Uterus (tissue), 4 donors: ENCODE measurements around the gene AMN. TPM values are rescaled to one million over a fixed set of nuclear protein-coding genes. Genes with fewer than 3 reads are reported as not detected.

ENCODE experiments used
- DNase-seq, 2 donors: peaks; one replicate each; pipeline ENCODE4 v3.0.0-alpha.2; 2019 to 2020
- H3K27ac ChIP-seq, 2 donors: fragments of 200-600 bp; sonication (generic); 1 replicate in 1 of 2; 2 replicates in 1 of 2; pipeline ENCODE4 v1.5.1; 2016 to 2018
- H3K27me3 ChIP-seq, 2 donors: fragments of 200-600 bp; sonication (generic); one replicate each; pipeline ENCODE4 v1.5.1; 2018 to 2019; ENCODE audit warnings: control low read depth in 1 of 2
- H3K36me3 ChIP-seq, 2 donors: fragments of 200-600 bp; sonication (generic); one replicate each; pipeline ENCODE4 v1.5.1; 2019; ENCODE audit warnings: control low read depth in 1 of 2
- H3K4me1 ChIP-seq, 2 donors: fragments of 200-600 bp; sonication (generic); one replicate each; pipeline ENCODE4 v1.5.1; 2018 to 2019; ENCODE audit warnings: control low read depth in 1 of 2
- H3K4me3 ChIP-seq, 2 donors: fragments of 200-600 bp; sonication (generic); 1 replicate in 1 of 2; 2 replicates in 1 of 2; pipeline ENCODE4 v1.5.1; 2018 to 2019; ENCODE audit warnings: mild to moderate bottlenecking in 1 of 2
- H3K9me3 ChIP-seq, 2 donors: fragments of 200-600 bp; sonication (generic); one replicate each; pipeline ENCODE4 v1.5.1; 2019; ENCODE audit warnings: control low read depth in 1 of 2
- POLR2A ChIP-seq, 2 donors: fragments of 450-650 bp; IDR thresholded peaks; one replicate each; pipeline ENCODE4 v1.6.1; 2016; ENCODE audit warnings: antibody characterized with exemption in 2 of 2, mild to moderate bottlenecking in 1 of 2, moderate library complexity in 1 of 2
- intact Hi-C: fragments of 100-400 bp; cut with DNase I; formaldehyde crosslinking; loops from one replicate; pipeline ENCODE4 v1.15.1; 2023; ENCODE audit warnings: low total_unique reads
- total RNA-seq, 4 donors: library from RNA; depleted of rRNA in 3 of 4; stranded (reverse); fragments of >200 nt in 3 of 4; gene quantifications; one replicate each; pipeline versions ENCODE4 v1.1.0 to v1.2.4, GENCODE V29; 2014 to 2023
- TF ChIP-seq, protein P1 (sequence below), 4 experiments: fragments of 200-600 bp in 2 of 4; fragments of 450-650 bp in 2 of 4; sonication (generic) in 2 of 4; IDR thresholded peaks; one replicate each; pipeline ENCODE4 v1.5.1; 2016 to 2019; ENCODE audit warnings: antibody characterized with exemption in 4 of 4, mild to moderate bottlenecking in 2 of 4, moderate library complexity in 1 of 4
- donor health status: DM: yes; HTN: yes; CAD: no.

AMN gene
- total RNA-seq, 4 donors from 2014 or later, result 0.69 to 2.9 TPM; not detected in 2

DNA sequence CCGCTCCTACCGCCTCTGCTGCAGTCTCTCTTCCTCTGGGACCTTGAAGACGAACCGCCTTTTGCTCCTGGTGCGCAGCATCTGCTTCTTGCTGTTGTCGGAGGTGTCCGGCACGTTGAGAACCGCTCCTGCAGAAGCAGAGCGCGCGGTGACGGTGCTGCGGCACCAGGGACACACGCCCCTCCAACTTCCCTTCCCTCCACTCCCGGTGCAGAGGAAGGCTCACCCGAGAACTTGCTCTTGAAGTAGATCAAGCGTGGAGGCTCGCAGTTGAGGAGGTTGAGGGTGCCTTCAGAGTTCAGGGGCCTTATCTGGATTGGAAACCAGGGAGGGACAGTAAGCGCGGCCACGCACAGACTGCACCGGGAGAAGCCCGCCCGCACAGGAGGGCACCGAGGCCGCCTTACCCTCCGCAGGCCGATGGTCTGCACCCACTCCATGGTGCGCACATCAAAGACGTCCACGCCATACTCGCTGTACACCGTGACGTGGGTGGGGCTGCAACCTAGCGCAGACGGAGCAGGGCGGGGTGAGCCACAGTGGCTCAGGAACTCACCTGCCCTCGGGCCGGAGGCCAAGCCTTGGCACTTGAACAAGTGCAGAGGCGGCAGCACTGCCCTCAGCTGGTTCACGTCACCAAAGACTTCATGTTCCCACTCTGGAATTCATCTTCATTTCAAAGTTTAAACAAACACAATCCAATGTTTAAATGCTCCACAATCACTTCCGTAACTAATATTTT is 17.5 kb downstream of the AMN start:
- H3K27ac ChIP-seq, result no peak overlapping the region
- intact Hi-C loops, result no loop called here
- no peaks in the 10 kb centered on the region for H3K36me3 ChIP-seq
- no peak for DNase-seq
- H3K4me1 ChIP-seq, result no peaks in the 10 kb centered on the region
- no peaks in the 10 kb centered on the region for H3K27me3 ChIP-seq
- H3K9me3 ChIP-seq, result no peaks in the 10 kb centered on the region
- no peak overlapping the region for H3K4me3 ChIP-seq
- no peak for TF ChIP-seq POLR2A (IDR thresholded peaks at IDR 0.05)
- TF ChIP-seq, protein P1, sequence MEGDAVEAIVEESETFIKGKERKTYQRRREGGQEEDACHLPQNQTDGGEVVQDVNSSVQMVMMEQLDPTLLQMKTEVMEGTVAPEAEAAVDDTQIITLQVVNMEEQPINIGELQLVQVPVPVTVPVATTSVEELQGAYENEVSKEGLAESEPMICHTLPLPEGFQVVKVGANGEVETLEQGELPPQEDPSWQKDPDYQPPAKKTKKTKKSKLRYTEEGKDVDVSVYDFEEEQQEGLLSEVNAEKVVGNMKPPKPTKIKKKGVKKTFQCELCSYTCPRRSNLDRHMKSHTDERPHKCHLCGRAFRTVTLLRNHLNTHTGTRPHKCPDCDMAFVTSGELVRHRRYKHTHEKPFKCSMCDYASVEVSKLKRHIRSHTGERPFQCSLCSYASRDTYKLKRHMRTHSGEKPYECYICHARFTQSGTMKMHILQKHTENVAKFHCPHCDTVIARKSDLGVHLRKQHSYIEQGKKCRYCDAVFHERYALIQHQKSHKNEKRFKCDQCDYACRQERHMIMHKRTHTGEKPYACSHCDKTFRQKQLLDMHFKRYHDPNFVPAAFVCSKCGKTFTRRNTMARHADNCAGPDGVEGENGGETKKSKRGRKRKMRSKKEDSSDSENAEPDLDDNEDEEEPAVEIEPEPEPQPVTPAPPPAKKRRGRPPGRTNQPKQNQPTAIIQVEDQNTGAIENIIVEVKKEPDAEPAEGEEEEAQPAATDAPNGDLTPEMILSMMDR (IDR thresholded peaks at IDR 0.05), result no peak

DNA sequence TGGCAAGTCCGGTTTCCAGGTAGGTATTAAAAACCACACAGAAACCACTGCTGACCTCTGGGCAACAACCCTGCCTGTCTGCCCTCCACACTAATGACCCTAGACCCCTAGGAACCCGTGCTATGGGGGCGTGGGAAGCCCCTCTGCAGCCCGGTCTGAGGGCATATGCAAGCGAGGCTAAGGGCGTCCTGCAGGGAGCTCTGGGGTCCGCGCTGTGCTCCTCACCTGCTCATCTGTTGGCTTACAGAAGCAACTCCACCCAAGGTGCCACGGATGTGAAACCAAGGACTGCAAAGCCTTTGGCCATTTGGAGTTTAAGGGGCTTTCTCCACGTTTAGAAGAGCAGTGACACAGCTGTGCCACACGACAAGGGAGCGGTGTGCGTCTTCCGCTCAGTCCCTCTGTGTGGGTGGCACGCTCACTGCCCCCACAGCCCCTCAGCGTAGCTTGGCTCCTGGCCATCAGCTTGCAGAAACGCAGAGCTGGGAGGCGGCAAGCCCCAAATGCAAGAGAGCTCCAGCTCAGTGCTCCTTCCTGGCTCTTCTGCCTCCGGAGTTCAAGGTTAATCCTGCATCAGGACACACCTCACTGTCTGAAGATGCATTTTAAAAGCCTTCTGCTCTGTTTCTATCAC is 18.4 kb downstream of the AMN start:
- H3K4me3 ChIP-seq, result no peak overlapping the region
- intact Hi-C loops, result no loop called here
- H3K9me3 ChIP-seq, result no peaks in the 10 kb centered on the region
- H3K27ac ChIP-seq, result no peak overlapping the region
- DNase-seq, result no peak
- H3K36me3 ChIP-seq, result no peaks in the 10 kb centered on the region
- no peak for TF ChIP-seq POLR2A (IDR thresholded peaks at IDR 0.05)
- TF ChIP-seq, protein P1 (IDR thresholded peaks at IDR 0.05), result no peak
- no peaks in the 10 kb centered on the region for H3K4me1 ChIP-seq
- no peaks in the 10 kb centered on the region for H3K27me3 ChIP-seq

DNA sequence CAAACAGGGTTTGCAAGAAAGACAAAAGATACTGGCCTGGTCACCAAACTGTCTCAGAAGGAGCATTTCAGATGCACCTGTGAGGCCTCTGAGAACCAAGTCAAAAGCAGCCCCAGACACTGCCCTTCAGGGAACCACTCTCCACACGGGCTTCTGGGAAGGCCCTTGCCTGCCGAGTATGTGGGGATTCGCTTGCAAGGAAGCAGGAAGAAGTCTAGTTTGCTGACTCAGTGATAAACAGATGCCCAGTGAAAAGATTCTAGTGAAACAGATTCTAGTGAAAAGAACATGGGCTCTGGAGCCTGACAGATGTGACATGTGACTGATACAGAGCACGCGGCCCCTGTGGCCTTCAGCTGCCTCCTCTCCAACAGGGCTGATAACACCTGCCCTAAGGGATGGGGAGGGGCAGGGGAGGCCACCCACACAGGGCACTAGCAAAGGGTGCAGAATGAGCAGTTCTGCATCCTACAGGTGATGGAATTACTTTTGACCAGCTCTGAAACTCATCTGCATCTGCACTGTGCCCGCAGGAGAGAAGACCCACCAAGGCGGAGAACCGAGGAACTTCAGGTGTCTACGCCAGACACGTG is 19.1 kb downstream of the AMN start:
- H3K9me3 ChIP-seq, result no peaks in the 10 kb centered on the region
- no peak overlapping the region for H3K27ac ChIP-seq
- H3K27me3 ChIP-seq, result no peaks in the 10 kb centered on the region
- no peaks in the 10 kb centered on the region for H3K36me3 ChIP-seq
- DNase-seq, result no peak
- no peak overlapping the region for H3K4me3 ChIP-seq
- TF ChIP-seq POLR2A (IDR thresholded peaks at IDR 0.05), result no peak
- TF ChIP-seq, protein P1 (IDR thresholded peaks at IDR 0.05), result no peak
- intact Hi-C loops, result no loop called here
- no peaks in the 10 kb centered on the region for H3K4me1 ChIP-seq

DNA sequence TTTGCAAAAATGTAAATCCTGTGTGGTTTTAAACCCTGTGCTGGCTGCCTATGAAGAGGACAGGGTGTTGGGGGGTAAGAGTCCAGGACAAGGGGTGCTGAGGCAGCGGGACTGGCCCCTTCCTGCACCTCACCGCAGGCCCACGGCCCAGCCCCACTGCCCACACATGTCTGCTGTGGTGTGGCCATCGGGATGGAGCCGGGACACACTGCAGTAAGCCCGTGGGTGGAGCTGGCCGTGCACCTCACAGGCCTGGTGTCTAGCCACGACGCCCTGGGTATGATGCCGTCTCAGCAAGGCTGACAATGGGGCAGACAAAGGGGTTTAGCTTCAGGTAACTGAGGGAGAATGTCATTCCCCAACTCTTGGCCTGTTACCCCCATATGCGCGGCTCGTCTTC is 19.6 kb downstream of the AMN start:
- H3K4me1 ChIP-seq, result no peaks in the 10 kb centered on the region
- H3K27ac ChIP-seq, result no peak overlapping the region
- no peaks in the 10 kb centered on the region for H3K36me3 ChIP-seq
- H3K9me3 ChIP-seq, result no peaks in the 10 kb centered on the region
- H3K4me3 ChIP-seq, result no peak overlapping the region
- intact Hi-C loops, result no loop called here
- DNase-seq, result no peak
- TF ChIP-seq POLR2A (IDR thresholded peaks at IDR 0.05), result no peak
- TF ChIP-seq, protein P1 (IDR thresholded peaks at IDR 0.05), result no peak
- no peaks in the 10 kb centered on the region for H3K27me3 ChIP-seq

DNA sequence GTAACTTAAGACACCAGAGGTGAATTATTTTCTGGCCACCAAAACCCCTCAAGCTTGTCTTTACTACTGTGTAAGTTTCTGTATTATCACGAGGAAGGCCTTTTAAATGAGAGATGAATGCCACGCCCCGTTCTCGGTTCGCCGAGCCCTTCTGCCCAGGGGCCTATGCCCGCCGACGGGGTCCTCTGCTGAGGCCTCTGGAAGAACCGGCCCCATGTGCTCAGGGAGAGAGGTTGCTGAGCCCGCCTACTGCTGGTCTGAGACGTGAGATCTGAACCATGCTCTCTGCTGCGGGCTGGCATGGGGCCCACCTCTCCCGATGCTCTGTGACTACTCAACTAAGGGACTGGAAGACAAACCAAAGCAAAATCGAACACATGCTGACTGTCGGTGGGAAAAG is 21.0 kb downstream of the AMN start:
- H3K9me3 ChIP-seq, result no peaks in the 10 kb centered on the region
- H3K27ac ChIP-seq, result no peak overlapping the region
- no peak overlapping the region for H3K4me3 ChIP-seq
- no peaks in the 10 kb centered on the region for H3K36me3 ChIP-seq
- no peak for DNase-seq
- intact Hi-C loops, result no loop called here
- H3K4me1 ChIP-seq, result no peaks in the 10 kb centered on the region
- H3K27me3 ChIP-seq, result no peaks in the 10 kb centered on the region
- no peak for TF ChIP-seq POLR2A (IDR thresholded peaks at IDR 0.05)
- TF ChIP-seq, protein P1 (IDR thresholded peaks at IDR 0.05), result no peak
